Naive thymus-derived CD4-positive, alpha-beta T cell (primary cell): ENCODE data around the gene NBPF3. TPM values are rescaled to one million over a fixed set of nuclear protein-coding genes. Genes with fewer than 3 reads are reported as not detected.
"Not testable (repeated sequence)": the region's sequence is repeated elsewhere in the genome, so short reads cannot be mapped to it uniquely, and the experiment has no call there.

Source experiments
- ATAC-seq: fragments of 150-1000 bp; cut with Tn5 transposase; 2 replicates; pipeline ENCODE4 v1.10.0; 2021; ENCODE audit warnings: mild to moderate bottlenecking, moderate library complexity
- CTCF ChIA-PET: fragments of 350-600 bp; sonication (Branson Sonifier 250); formaldehyde crosslinking; loops from one replicate; lab custom pipeline; 2021; ENCODE audit warnings: antibody characterized with exemption; lab: Charles Lee
- POLR2A ChIA-PET: fragments of 350-600 bp; sonication (Branson Sonifier 250); formaldehyde crosslinking; loops from one replicate; lab custom pipeline; 2021; ENCODE audit warnings: antibody characterized with exemption, inconsistent platforms; lab: Charles Lee
- DNase-seq, 9 donors: peaks; one replicate each; pipeline versions ENCODE4 v3.0.0 to v3.0.0-alpha.2; 2020 to 2022; ENCODE audit warnings: mixed read lengths in 1 of 9
- H3K27ac ChIP-seq: one replicate; pipeline ENCODE4 v1.7.0; 2013; ENCODE audit warnings: mild to moderate bottlenecking, low read depth, low read length, moderate library complexity
- H3K27me3 ChIP-seq, 2 donors: one replicate each; pipeline ENCODE4 v1.7.0; 2013; ENCODE audit warnings: low read length in 2 of 2, mild to moderate bottlenecking in 2 of 2, moderate library complexity in 2 of 2; ENCODE audit not compliant: control insufficient read depth in 2 of 2, insufficient read depth in 2 of 2
- H3K36me3 ChIP-seq, 3 experiments: 1 replicate in 2 of 3; 2 replicates in 1 of 3; pipeline ENCODE4 v1.7.0; 2013; ENCODE audit warnings: low read length in 3 of 3, mild to moderate bottlenecking in 3 of 3, moderate library complexity in 1 of 3; ENCODE audit not compliant: insufficient read depth in 3 of 3, control insufficient read depth in 2 of 3
- H3K4me1 ChIP-seq, 2 donors: one replicate each; pipeline ENCODE4 v1.7.0; 2013; ENCODE audit warnings: low read length in 2 of 2, mild to moderate bottlenecking in 2 of 2, moderate library complexity in 1 of 2; ENCODE audit not compliant: control insufficient read depth in 2 of 2, insufficient read depth in 2 of 2
- H3K4me3 ChIP-seq: 2 replicates; pipeline ENCODE4 v1.7.0; 2013; ENCODE audit warnings: mild to moderate bottlenecking, low read length
- H3K9me3 ChIP-seq, 3 experiments: 1 replicate in 2 of 3; 2 replicates in 1 of 3; pipeline ENCODE4 v1.7.0; 2013; ENCODE audit warnings: low read length in 3 of 3; ENCODE audit not compliant: control insufficient read depth in 2 of 3
- H3K27ac Mint-ChIP-seq, 9 donors: one replicate each; pipeline ENCODE4 v1.8.0; 2020 to 2022; ENCODE audit warnings: mixed read lengths in 9 of 9, mild to moderate bottlenecking in 8 of 9, moderate library complexity in 5 of 9, inconsistent platforms in 2 of 9
- H3K27me3 Mint-ChIP-seq, 5 donors: one replicate each; pipeline ENCODE4 v1.8.0; 2021 to 2022; ENCODE audit warnings: mixed read lengths in 5 of 5, mild to moderate bottlenecking in 1 of 5
- H3K36me3 Mint-ChIP-seq, 5 donors: one replicate each; pipeline ENCODE4 v1.8.0; 2020 to 2022; ENCODE audit warnings: mixed read lengths in 5 of 5, mild to moderate bottlenecking in 3 of 5, inconsistent platforms in 1 of 5
- H3K4me1 Mint-ChIP-seq, 7 donors: one replicate each; pipeline ENCODE4 v1.8.0; 2020 to 2022; ENCODE audit warnings: mixed read lengths in 7 of 7, mild to moderate bottlenecking in 3 of 7, inconsistent platforms in 1 of 7
- H3K4me3 Mint-ChIP-seq, 10 donors: one replicate each; pipeline ENCODE4 v1.8.0; 2020 to 2022; ENCODE audit warnings: mild to moderate bottlenecking in 10 of 10, mixed read lengths in 10 of 10, moderate library complexity in 6 of 10, inconsistent platforms in 2 of 10
- H3K9me3 Mint-ChIP-seq, 11 donors: one replicate each; pipeline ENCODE4 v1.8.0; 2020 to 2022; ENCODE audit warnings: mixed read lengths in 11 of 11, mild to moderate bottlenecking in 4 of 11, inconsistent platforms in 1 of 11, moderate library complexity in 1 of 11
- intact Hi-C, 2 donors: fragments of 100-400 bp; cut with micrococcal nuclease; formaldehyde crosslinking; loops; one replicate each; pipeline ENCODE4 v1.15.1; 2023
- polyA plus RNA-seq, 2 donors: library from polyadenylated mRNA; unstranded; fragments of 300-500 nt; fragmentation: Illumina TruSeq; gene quantifications; one replicate each; pipeline ENCODE4 v1.2.3, GENCODE V29; 2021
- total RNA-seq, 6 experiments: library from RNA in 5 of 6; stranded (reverse) in 5 of 6; gene quantifications; 1 replicate in 5 of 6; 2 replicates in 1 of 6; pipeline ENCODE4 v1.2.3 and lab custom pipeline; 2021 to 2026

Gene NBPF3
- 10 to 100 TPM in 4 of 5 experiments, 1 to 10 TPM in 1; 5.6 to 18.1 (median 12.0) TPM for total RNA-seq
- polyA plus RNA-seq: 1 to 10 TPM; 4.2 to 7.8 TPM
- total RNA-seq (lab: John Stamatoyannopoulos, UW): 14.0 reads per million, percentile 43 among the genes with 10 or more reads in this experiment

GRCh38 chr1:21439721-21440629 is at the start of gene NBPF3:
NBPF3 (plus strand) TSS chr1:21440137; CDS start chr1:21445087, 4,950 bp downstream.
- DNase-seq: peak; percentile 71 to 86 (median 83)
- Mint-ChIP-seq H3K36me3 (peaks cover 0 to 4% (median 0%) of the 10 kb centered on the region in 5 donors), H3K4me1 (peaks cover 20 to 35% (median 24%) of the 10 kb centered on the region in 7 donors), H3K9me3 (no peaks in the 10 kb centered on the region), H3K27ac (peak within 1 kb of the TSS; percentile 73 to 96 (median 92)), H3K4me3 (peak within 1 kb of the TSS; percentile 89 to 98 (median 94)), H3K27me3 (peaks cover 0 to 42% (median 2%) of the 10 kb centered on the region in 5 donors)
- ChIA-PET POLR2A (no interaction called here), CTCF (no interaction called here)
- Histone ChIP-seq H3K4me1 (no peaks in the 10 kb centered on the region), H3K27me3 (no peaks in the 10 kb centered on the region), H3K36me3 (peaks cover 0 to 5% (median 0%) of the 10 kb centered on the region in 3 experiments), H3K4me3 (peak within 1 kb of the TSS; percentile 80), H3K9me3 (no peaks in the 10 kb centered on the region), H3K27ac (peak within 1 kb of the TSS; percentile 74)
- intact Hi-C loops: loop anchor here in 1 of 2 donors (1.0 to 10.0 kb wide), 4 partner anchors 219 to 1015 kb away; partner anchors contain the start of genes EIF4G3, PINK1 and ZBTB40
- peak; percentile 99 for ATAC-seq

GRCh38 chr1:21391497-21391896 is 48.4 kb upstream of the NBPF3 start:
- DNase-seq (no peak), ATAC-seq (no peak)
- no peak overlapping the region for H3K27ac ChIP-seq
- H3K9me3 ChIP-seq: no peaks in the 10 kb centered on the region
- Mint-ChIP-seq H3K27ac (no peak overlapping the region), H3K36me3 (peaks cover 0 to 4% (median 0%) of the 10 kb centered on the region in 5 donors), H3K4me1 (peaks cover 0 to 3% (median 0%) of the 10 kb centered on the region in 7 donors), H3K27me3 (peaks cover 0 to 18% (median 0%) of the 10 kb centered on the region in 5 donors), H3K9me3 (peaks cover 0 to under 1% (median 0%) of the 10 kb centered on the region in 11 donors), H3K4me3 (no peak overlapping the region)
- H3K4me1 ChIP-seq: no peaks in the 10 kb centered on the region
- H3K27me3 ChIP-seq: no peaks in the 10 kb centered on the region
- intact Hi-C loops: no loop called here
- no peak overlapping the region for H3K4me3 ChIP-seq
- CTCF ChIA-PET: no interaction called here
- POLR2A ChIA-PET: interaction anchor here (0.6 kb wide), 1 partner anchor 72 kb away, joined by 3 read pairs; no protein-coding TSS in a partner anchor
- H3K36me3 ChIP-seq: no peaks in the 10 kb centered on the region

DNA sequence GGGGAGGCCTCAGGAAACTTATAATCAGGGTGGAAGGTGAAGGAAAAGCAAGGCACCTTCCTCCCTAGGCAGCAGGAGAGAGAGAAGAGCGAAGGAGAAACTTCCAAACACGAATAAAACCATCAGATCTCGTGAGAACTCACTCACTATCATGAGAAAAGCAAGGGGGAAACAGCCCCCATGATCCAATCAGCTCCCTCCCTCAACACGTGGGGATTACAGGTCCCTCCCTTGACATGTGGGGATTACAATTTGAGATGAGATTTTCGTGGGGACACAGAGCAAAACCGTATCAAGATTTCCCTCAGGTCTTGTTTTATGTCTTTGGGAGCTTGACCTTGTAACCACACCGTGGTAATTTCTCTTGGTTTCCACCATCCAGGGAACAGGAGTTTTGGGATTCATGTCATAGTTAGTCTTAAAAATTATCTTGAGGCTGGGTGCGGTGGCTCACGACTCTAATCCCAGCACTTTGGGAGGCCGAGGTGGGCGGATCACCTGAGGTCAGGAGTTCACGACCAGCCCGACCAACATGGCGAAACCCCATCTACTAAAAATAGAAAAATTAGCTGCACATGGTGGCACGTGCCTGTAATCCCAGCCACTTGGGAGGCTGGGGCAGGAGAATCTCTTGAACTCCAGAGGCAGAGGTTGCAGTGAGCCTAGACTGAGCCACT is 47.2 kb upstream of the NBPF3 start:
- no peak overlapping the region for H3K27ac ChIP-seq
- POLR2A ChIA-PET: no interaction called here
- no peaks in the 10 kb centered on the region for H3K36me3 ChIP-seq
- no peaks in the 10 kb centered on the region for H3K9me3 ChIP-seq
- Mint-ChIP-seq H3K27ac (peak overlapping the region in 1 of 9 donors; percentile 22), H3K4me1 (peaks cover 0 to 3% (median 2%) of the 10 kb centered on the region in 7 donors), H3K9me3 (peaks cover 0 to 2% (median 0%) of the 10 kb centered on the region in 11 donors), H3K27me3 (peaks cover 0 to 18% (median 0%) of the 10 kb centered on the region in 5 donors), H3K36me3 (peaks cover 0 to 4% (median 0%) of the 10 kb centered on the region in 5 donors), H3K4me3 (no peak overlapping the region)
- no peaks in the 10 kb centered on the region for H3K4me1 ChIP-seq
- CTCF ChIA-PET: interaction anchor here (1.0 kb wide), 1 partner anchor 12 kb away, joined by 3 read pairs; no protein-coding TSS in a partner anchor
- no peak overlapping the region for H3K4me3 ChIP-seq
- DNase-seq (no peak), ATAC-seq (no peak)
- intact Hi-C loops: no loop called here
- no peaks in the 10 kb centered on the region for H3K27me3 ChIP-seq

- no peak overlapping the region for H3K27ac Mint-ChIP-seq
- ATAC-seq (no peak), DNase-seq (no peak)
- H3K4me1 Mint-ChIP-seq: peaks cover 0 to 7% (median 3%) of the 10 kb centered on the region in 7 donors
- Histone ChIP-seq H3K4me3 (no peak overlapping the region), H3K36me3 (no peaks in the 10 kb centered on the region), H3K4me1 (no peaks in the 10 kb centered on the region), H3K27me3 (no peaks in the 10 kb centered on the region), H3K27ac (no peak overlapping the region), H3K9me3 (no peaks in the 10 kb centered on the region)
- H3K9me3 Mint-ChIP-seq: peaks cover 0 to 2% (median 0%) of the 10 kb centered on the region in 11 donors
- H3K27me3 Mint-ChIP-seq: peaks cover 0 to 33% (median 9%) of the 10 kb centered on the region in 5 donors
- CTCF ChIA-PET: no interaction called here
- POLR2A ChIA-PET: no interaction called here
- no peaks in the 10 kb centered on the region for H3K36me3 Mint-ChIP-seq
- no peak overlapping the region for H3K4me3 Mint-ChIP-seq
- intact Hi-C loops: no loop called here
Measured at GRCh38 chr1:21396516-21396915, 43.4 kb upstream of the NBPF3 start.

DNA sequence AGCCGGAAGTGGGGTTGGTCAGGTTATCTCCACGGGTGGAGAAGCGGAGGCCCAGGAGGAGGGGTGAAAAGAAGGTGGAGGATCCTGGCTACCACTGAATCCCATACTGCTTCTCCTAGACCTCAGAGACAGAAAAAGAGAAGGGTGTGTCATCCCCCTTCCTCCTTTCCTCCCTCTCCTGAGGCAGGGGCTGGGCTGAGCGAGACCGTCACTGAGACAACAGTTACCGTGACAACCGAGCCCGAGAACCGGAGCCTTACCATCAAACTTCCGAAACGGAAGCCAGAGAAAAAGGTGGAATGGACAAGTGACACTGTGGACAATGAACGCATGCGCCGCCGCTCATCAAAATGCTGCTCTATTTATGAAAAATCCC is 42.1 kb upstream of the NBPF3 start:
- intact Hi-C loops: no loop called here
- no peaks in the 10 kb centered on the region for H3K27me3 ChIP-seq
- peak overlapping the region; percentile 44 for H3K4me3 ChIP-seq
- no peaks in the 10 kb centered on the region for H3K4me1 ChIP-seq
- Mint-ChIP-seq H3K9me3 (peaks cover 0 to 2% (median 0%) of the 10 kb centered on the region in 11 donors), H3K4me1 (peaks cover 0 to 7% (median 3%) of the 10 kb centered on the region in 7 donors), H3K4me3 (peak overlapping the region; percentile 52 to 80 (median 72)), H3K27ac (peak overlapping the region in 2 of 9 donors; percentile 9 to 45), H3K36me3 (no peaks in the 10 kb centered on the region), H3K27me3 (peaks cover 0 to 31% (median 9%) of the 10 kb centered on the region in 5 donors)
- no peaks in the 10 kb centered on the region for H3K36me3 ChIP-seq
- H3K9me3 ChIP-seq: no peaks in the 10 kb centered on the region
- no peak overlapping the region for H3K27ac ChIP-seq
- DNase-seq: peak in 3 of 9 donors; percentile 4 to 16 (median 11)
- POLR2A ChIA-PET: no interaction called here
- ATAC-seq: peak; percentile 46
- CTCF ChIA-PET: no interaction called here

DNA sequence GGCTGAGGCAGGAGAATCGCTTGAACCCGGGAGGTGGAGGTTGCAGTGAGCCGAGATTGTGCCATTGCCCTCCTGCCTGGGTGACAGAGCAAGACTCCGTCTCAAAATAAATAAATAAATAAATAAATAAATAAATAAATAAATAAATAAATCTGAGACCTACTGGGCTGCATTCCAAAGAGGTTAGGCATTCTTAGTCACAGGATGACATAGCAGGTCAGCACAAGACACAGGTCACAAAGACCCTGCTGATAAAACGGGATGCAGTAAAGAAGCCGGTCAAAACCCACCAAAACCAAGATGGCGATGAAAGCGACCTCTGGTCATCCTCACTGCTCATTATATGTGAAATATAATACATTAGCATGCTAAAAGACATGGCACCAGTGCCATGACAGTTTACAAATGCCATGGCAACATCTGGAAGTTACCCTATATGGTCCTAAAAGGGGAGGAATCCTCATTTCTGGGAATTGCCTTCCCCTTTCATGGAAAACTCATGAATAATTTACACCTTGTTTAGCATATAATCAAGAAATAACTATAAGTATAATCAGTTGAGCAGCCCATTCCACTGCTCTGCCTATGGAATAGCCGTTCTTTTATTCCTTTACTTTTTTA is 38.1 kb upstream of the NBPF3 start:
- ATAC-seq, H3K36me3 Mint-ChIP-seq, H3K27me3 ChIP-seq, H3K4me1 ChIP-seq, H3K9me3 Mint-ChIP-seq, H3K4me1 Mint-ChIP-seq, intact Hi-C loops, H3K9me3 ChIP-seq, H3K27ac Mint-ChIP-seq, H3K36me3 ChIP-seq, H3K4me3 Mint-ChIP-seq, DNase-seq, POLR2A ChIA-PET, H3K4me3 ChIP-seq, H3K27ac ChIP-seq: not testable (repeated sequence)
- peaks cover 0 to 34% (median 9%) of the 10 kb centered on the region in 5 donors for H3K27me3 Mint-ChIP-seq
- CTCF ChIA-PET: interaction anchor here (0.5 kb wide), 1 partner anchor 169 kb away, joined by 3 read pairs; no protein-coding TSS in a partner anchor
